ENCODE data around the gene IL1RN.

GRCh38 chr2:113081488-113082210 lies 45.7 kb upstream of the IL1RN start:
- TF ChIP-seq CTCF (conservative IDR thresholded peaks at IDR 0.05 in 1 of 2, IDR thresholded peaks at IDR 0.05 in 1 of 2; ENCODE audit: extremely low read depth in 1 of 2, insufficient read depth in 1 of 2, low read depth in 1 of 2, low read length in 2 of 2) (no peak), EZH2 (IDR thresholded peaks at IDR 0.05; ENCODE audit: borderline replicate concordance, low read length) (no peak)

All from mammary epithelial cell (primary cell).